Measurements from ENCODE around the gene ATOH8.

The ATOH8 gene

DNA sequence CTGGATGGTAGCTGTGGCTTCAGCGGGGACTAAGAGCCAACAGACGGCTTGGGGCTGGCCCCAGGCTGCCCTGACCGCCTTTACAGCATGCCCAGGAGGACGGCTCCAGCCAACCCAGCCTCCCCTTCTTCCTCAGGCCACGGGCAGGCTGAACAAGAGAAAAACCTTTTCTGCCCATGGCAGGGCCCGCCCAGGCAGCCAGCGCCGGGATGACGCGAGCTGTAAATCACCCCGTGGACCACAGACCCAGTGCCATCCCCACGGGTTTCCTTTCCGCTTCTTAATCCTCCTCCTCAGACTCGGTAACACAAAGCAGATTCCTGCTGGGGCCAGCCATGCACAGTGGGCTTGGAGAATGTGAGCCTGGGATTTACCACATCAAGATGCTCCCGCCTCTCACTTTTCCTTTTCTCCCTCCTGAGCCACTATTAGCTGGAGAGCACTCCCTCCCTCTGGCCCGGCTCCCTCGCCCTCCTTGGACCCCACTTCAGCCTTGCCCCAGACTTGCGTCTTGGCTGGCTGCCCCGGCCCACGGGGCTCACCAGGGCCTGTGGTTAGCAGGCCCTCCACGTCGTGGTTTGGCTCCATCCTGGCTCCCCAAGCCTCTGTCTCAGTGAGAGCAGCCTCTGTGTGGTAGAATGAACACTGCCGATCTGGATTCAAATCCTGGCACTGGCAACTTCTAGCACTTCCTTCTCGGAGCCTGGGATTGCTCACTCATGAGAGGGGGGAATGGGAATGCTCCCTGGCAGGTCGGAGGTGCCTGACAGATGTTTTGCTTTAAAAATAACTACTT, 31.4 kb downstream of the ATOH8 start:
- peak in 43 of 56 donors; percentile 23 to 84 (median 56) for DNase-seq

- no peak for DNase-seq
These were observed 32.1 kb downstream of the ATOH8 start for GRCh38 chr2:85785871-85786270.

DNA sequence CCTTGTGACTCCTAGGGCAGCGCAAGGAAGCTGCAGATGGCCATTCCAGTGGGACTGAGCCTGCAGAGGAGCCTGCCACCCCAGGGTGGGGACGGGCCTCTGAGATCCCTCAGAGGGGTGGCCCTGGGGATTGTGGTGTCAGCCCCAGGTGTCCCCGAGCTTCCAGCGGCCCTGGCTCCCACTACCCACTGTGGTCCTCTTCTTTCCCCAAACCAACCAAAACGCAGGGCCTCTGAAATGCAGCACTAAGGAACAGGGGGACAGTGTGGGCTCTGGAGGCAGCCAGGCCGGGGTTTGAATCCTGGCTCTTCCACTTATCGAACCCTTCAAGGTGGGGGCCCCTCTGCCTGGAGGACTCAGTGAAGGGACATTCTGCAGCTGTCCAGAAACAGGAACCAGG, 32.7 kb downstream of the ATOH8 start:
- DNase-seq, result no peak

GRCh38 chr2:85786865-85787264, 33.1 kb downstream of the ATOH8 start:
- DNase-seq, result no peak

- no peak for DNase-seq
These were observed 33.6 kb downstream of the ATOH8 start for GRCh38 chr2:85787282-85787980.

DNA sequence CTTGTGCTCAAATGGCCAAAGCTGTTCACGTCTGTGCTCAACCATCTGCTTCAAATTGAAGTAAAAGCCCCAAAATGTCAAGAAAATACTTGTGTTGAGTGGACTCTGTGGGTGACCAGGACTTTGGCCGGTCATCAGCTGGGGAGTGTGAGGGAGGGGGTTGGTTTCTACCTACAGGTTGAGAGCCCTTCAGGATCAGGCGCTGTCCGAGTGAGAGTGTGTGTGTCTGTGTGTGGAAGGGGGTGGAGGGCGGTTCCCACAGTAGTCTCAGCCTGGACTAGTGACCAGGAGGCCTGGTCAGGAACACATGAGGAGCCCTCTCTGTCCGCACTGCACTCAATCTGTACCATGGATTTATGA, 34.2 kb downstream of the ATOH8 start:
- no peak for DNase-seq

DNA sequence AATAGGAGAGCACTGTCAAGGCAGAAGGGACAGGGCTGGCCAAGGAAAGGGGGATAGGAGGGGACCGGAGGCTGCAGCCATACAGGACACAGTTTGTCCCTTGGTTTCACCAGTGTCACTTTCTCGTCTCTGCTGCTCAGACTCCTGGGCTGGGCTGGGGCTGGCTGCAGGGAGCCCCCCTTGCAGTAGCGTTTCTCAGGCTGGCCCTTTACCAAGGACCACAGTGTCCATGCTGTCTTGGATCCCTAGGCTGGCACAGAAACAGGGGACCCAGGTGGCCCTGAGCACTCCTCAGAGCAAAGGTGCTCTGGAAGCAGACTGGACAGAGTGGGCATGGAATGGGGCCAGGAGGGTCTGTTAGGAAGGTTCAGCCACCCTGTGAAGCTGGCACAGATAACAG, 34.8 kb downstream of the ATOH8 start:
- no peak for DNase-seq

- DNase-seq, result no peak
These were observed 35.5 kb downstream of the ATOH8 start for GRCh38 chr2:85789271-85789670.

- no peak for DNase-seq
These were observed 36.2 kb downstream of the ATOH8 start for GRCh38 chr2:85790032-85790431.

- DNase-seq, result peak in 7 of 56 donors; percentile 16 to 55 (median 24)
These were observed 36.9 kb downstream of the ATOH8 start for GRCh38 chr2:85790499-85791188.

DNA sequence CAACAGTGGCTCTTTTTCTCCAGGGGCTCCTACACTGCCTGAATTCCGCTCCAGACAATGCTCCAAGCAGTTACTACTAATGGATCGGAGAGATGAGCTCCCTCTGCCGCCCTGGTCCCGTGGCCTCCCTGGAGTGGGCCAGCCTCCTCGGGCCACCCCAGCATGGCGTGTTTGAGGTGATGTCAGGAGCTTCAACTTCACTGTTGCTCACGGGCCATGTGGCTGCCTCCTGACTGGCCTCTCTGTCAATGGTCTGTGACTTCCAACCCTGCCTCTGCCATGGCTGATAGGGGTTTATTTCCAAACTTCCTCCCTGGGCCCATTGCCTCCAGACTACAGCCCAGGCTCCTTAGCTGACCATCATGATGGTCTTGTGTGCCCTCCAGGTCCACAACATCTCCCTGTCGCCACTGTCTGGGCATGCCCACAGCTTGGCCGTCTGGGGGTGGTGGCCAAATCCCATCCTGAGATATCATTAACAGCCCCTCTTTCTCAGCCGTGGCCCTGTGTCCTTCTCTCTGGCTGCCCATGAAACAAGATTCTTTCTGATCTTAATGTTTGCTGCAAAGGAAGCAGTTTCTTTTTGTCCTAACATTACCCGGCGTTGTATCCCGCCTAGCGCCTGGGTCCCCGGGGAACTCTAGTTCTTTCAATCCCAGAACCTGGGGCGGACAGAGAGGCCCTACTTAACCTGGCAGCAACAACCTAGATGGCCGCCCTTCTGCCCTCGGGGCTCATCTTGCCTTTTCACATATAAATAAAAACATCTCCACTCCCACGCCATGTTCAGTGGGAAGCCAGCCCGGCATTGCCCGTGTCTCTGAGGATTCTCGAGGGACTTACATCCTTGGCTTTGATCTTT, 38.1 kb downstream of the ATOH8 start:
- no peak for DNase-seq

DNA sequence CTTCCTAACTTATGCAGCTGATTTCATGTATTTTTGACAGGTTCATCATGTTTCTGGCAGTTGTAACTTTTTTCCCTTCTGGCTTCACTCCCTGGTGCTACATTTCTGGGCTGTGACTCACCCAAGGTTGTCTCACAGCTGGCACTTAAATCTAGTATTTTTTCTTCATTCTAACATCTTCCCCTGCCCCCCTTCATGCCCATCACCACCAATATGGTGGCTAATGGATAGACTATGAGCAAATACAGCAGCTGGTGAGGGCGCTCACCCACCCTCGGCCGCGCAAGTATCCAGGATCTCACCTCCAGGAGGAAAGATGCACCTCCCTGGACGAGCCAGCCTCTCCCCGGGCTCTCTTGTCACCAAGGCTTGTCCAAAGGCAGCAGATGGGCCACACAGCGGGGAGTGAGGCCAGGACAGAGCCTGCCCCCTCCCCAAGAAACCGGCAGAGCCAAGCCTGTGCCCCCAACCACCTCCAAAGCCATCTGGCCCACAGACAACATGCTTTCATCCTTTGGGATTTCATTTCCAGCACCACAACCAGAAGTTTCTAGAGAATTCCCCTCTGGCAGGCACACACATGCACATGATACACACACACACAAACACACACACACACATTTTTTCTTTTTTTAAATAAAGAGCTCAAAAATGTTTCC, 39.1 kb downstream of the ATOH8 start:
- DNase-seq, result peak in 1 of 56 donors; percentile 13

DNA sequence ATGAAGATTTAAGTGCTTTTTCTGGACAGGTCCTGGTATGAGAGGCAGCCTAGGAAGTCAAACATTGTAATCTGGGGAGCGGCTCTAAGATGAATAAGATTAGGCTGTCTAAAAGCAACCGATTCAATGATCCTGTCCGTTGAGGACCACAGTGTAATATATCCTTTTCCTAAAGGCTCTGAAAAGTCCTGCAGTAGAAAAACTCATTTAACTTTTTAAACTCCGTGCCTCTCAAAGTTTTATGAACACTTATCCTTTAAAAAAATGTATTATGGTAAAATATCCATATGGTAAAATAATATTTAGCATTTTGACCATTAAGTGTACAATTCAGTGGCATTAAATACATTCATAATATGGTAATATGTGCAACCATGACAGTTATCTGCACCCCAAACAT, 39.8 kb downstream of the ATOH8 start:
- no peak for DNase-seq

GRCh38 chr2:85794038-85794441, 40.2 kb downstream of the ATOH8 start:
- peak in 4 of 56 donors; percentile 53 to 67 (median 58) for DNase-seq

GRCh38 chr2:85794491-85795121, 40.8 kb downstream of the ATOH8 start:
- DNase-seq, result peak in 34 of 56 donors; percentile 11 to 79 (median 50)

GRCh38 chr2:85795331-85796045, 41.7 kb downstream of the ATOH8 start:
- peak in 1 of 56 donors; percentile 17 for DNase-seq

DNA sequence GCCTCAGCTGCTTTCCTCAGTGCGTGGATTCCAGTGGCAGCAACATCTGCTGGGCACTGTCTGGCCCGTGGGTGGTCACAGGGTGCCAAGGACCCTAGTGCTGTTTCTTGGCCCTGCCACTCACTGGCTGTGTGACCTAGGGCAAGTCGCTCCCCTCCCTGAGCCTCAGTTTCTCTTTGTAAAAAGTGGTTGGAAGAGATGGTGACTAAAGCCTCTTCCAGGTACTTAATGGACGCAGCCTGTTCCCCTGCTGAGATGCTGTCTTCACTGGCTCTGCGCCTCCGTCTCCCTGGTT, 42.2 kb downstream of the ATOH8 start:
- DNase-seq, result no peak

DNA sequence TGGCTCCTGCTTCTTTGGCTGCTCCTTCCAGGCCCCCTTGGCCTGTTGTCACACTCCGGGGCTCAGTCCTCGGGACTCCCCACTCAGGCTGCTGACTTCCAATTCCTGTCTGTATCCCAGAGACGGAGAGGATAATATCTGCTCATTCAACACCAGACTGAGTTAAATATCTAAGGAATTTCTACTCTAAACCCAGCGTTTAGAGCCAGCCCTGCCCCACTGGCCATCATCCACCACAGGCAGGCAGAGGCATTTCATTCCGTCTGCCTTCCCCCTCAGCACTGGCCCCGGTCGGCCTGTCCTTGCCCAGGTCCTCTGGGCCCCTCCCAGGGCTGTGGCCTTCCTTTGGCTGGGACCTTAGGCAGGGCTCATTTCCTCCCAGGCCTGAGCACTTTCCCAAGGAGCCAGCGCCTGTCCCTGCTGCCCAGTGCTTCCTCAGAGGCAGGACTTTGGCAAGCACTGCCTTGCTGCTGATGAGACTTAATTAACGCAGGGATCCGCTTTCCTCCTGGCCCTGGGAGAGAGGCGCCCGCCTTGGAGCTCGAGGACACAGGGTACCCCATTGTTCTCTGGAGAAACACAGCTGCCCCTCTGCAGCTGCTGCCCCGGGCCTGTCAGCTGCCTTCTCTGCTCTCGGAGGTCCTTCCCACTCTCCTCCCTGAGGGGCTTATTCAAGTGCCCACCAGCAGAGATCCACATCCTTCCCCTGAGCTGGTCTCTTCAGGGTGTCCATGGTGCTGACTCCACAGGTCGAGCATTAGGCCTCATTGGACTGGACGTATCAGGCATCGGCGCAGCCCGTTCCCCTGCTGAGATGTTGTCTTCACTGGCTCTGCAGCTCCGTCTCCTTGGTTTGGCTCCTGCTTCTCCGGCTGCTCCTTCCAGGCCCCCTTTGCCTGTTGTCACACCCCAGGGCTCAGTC, 42.8 kb downstream of the ATOH8 start:
- peak in 52 of 56 donors; percentile 30 to 87 (median 72) for DNase-seq

DNA sequence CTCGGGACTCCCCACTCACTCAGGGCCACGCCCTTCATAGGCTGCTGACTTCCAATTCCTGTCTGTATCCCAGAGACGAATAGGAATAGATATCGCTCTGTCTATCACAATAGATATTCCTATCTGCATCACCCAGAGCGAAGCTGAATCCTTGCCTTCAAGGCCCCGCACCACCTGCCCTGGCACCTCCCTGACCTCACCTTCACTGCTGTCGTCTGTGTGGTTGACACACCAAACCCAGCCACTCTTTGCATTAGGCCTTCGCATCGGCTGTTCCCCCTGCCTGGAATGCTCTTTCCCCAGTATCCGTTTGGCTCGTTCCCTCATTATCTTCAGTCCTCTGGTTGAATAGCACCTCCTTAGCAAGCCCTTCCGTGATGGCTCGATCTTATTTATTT, 43.5 kb downstream of the ATOH8 start:
- no peak for DNase-seq
